ENCODE measurements around the gene ASTN1. TPM values are rescaled to one million over a fixed set of nuclear protein-coding genes. Genes with fewer than 3 reads are reported as not detected.
"Not testable (repeated sequence)": the region's sequence is repeated elsewhere in the genome, so short reads cannot be mapped to it uniquely, and the experiment has no call there.

The ASTN1 gene
- total and polyA plus RNA-seq, 5 experiments from 2014 or later, result not detected

DNA sequence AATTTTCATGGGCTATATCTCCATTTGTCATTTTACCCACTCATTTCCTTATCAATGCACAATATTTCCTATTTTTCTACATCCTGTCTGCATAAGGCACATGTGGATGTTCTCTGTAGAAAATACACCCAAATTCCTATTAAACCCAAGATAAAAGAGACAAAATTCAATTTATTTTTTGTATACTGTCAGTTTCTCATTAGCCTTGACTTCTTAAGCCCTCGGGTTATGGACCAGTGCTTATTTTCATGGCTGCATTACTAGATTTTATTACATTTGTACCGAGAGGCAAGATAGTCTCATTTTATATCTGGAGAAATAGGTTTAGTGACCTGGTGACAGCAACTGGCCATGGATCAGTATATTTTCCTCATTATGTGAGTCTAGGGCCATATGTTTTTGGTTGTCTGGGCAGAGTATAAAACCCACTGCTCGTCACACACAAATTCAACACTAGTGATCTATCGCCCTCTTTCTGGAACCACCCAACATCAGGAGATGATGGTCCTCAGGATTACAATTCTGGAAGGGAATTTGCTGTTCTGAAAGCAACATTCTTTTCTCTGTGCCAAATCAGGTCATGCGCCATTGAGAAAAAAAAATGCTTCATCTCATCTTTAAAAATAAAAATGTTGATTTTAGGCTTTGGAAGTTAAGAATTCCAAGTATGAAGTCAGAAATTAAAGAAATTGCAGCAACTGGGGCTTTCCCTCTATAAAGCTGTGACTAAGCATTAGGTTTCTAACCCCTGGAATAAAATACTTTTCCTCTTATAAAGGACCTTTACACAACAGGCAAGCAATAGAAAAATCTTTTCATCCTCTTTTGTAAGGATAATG is 81.4 kb downstream of the ASTN1 start:
- H3K36me3 Mint-ChIP-seq, result no peaks in the 10 kb centered on the region
- no peak overlapping the region for H3K27ac Mint-ChIP-seq
- H3K4me3 Mint-ChIP-seq, result no peak overlapping the region
- ATAC-seq (no peak), DNase-seq (no peak)
- H3K27me3 Mint-ChIP-seq, result peaks cover 0 to 11% (median 2%) of the 10 kb centered on the region in 5 donors
- POLR2A ChIA-PET, result no interaction called here
- H3K4me1 Mint-ChIP-seq, result no peaks in the 10 kb centered on the region
- peaks cover 0 to 14% (median 2%) of the 10 kb centered on the region in 9 donors for H3K9me3 Mint-ChIP-seq

DNA sequence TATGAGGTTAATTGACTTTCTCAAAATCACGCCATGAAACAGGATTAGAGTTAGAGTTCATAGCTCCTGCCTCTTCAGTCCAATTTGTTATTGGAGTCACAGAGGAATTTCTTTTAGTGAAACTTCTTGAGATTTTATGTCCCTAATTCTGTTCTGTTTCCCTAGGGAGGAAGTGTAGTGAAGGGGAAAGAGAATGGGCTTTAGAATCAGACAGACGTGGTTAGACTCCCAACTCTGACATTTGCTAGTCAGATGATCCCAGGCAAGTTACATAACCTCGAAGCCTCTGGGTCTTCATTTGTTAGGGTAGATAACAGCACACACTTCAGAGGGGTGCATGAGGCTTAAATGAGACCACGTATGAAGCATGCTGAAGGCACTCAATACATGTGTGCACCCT is 83.9 kb downstream of the ASTN1 start:
- peaks cover 0 to 14% (median 2%) of the 10 kb centered on the region in 9 donors for H3K9me3 Mint-ChIP-seq
- ATAC-seq (no peak), DNase-seq (no peak)
- H3K36me3 Mint-ChIP-seq, result no peaks in the 10 kb centered on the region
- POLR2A ChIA-PET, result no interaction called here
- H3K4me1 Mint-ChIP-seq, result no peaks in the 10 kb centered on the region
- H3K4me3 Mint-ChIP-seq, result no peak overlapping the region
- H3K27me3 Mint-ChIP-seq, result peaks cover 0 to 17% (median 2%) of the 10 kb centered on the region in 5 donors
- no peak overlapping the region for H3K27ac Mint-ChIP-seq

DNA sequence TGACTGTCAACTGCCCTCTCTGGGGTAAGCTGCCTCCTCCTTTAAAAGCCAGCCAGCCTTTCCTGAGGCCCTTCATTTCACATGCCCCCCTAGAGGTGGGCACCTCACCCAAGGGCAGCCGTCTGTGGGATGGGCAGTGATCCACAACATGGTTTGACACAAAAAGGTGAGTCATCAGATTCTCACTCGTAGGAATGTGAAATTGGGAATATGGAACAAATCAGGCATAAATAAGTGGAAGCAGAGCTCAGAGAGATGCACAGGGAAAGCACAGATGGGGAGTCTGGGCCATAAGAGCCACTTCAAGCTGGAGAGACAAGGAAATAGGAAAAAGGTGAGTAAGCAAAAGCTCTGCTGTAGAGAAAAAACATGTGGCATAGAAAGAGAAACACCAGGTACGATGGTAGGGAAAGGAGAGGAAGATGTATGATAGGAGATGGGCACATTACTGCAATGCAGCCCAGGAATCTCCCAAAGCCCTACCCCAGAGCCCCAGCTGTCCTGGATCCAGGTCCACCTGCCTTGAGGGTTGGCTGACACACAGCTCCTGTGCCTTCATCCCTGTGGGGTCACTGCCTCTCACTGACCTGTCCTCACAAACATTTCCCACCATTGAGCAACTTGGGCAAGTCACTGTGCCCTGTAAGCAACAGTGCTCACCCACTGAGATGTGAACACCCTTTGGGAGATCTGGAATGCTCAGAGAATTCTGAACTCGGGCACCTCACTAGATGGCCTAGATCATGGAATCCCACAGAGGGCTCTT is 86.6 kb downstream of the ASTN1 start:
- H3K9me3 Mint-ChIP-seq, result peaks cover 0 to 14% (median 0%) of the 10 kb centered on the region in 9 donors
- H3K27ac Mint-ChIP-seq, result no peak overlapping the region
- no peak for DNase-seq
- no peaks in the 10 kb centered on the region for H3K36me3 Mint-ChIP-seq
- H3K4me1 Mint-ChIP-seq, result no peaks in the 10 kb centered on the region
- H3K27me3 Mint-ChIP-seq, result peaks cover 0 to 17% (median 2%) of the 10 kb centered on the region in 5 donors
- ATAC-seq, result no peak
- no peak overlapping the region for H3K4me3 Mint-ChIP-seq
- POLR2A ChIA-PET, result no interaction called here

- Mint-ChIP-seq H3K4me1 (no peaks in the 10 kb centered on the region), H3K9me3 (peaks cover 0 to 12% (median 0%) of the 10 kb centered on the region in 9 donors), H3K27ac (no peak overlapping the region), H3K27me3 (peaks cover 0 to 17% (median 2%) of the 10 kb centered on the region in 5 donors), H3K36me3 (no peaks in the 10 kb centered on the region), H3K4me3 (no peak overlapping the region)
- ATAC-seq (no peak), DNase-seq (no peak)
- POLR2A ChIA-PET, result no interaction called here
These were observed 87.5 kb downstream of the ASTN1 start for GRCh38 chr1:177077006-177077405.

GRCh38 chr1:177074811-177075210 is 89.7 kb downstream of the ASTN1 start:
- POLR2A ChIA-PET, DNase-seq, H3K4me1 Mint-ChIP-seq, H3K9me3 Mint-ChIP-seq, ATAC-seq, H3K36me3 Mint-ChIP-seq, H3K27ac Mint-ChIP-seq, H3K4me3 Mint-ChIP-seq: not testable (repeated sequence)
- H3K27me3 Mint-ChIP-seq, result peaks cover 0 to 11% (median 1%) of the 10 kb centered on the region in 5 donors

DNA sequence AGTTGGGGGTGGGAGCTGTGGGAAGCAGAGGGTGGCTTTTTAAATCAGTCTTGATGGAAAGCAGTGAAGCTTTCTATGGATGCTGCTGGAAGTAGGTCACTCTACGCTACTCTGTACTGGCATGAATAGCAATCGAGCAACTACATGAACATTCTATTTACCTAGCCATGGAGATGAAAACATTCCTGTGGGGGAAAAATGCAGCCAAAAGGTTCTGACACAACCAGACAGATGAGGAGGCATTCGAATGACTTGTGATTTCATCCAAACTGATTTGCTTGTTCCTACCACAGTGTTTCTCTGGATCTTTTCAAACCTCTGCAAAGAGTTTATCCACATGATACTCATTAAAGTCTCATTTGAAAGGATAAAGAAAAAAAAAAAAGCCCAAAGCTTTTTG is 95.0 kb downstream of the ASTN1 start:
- Mint-ChIP-seq H3K27ac (no peak overlapping the region), H3K4me1 (no peaks in the 10 kb centered on the region), H3K36me3 (no peaks in the 10 kb centered on the region), H3K4me3 (no peak overlapping the region), H3K27me3 (peaks cover 0 to 1% (median 0%) of the 10 kb centered on the region in 5 donors), H3K9me3 (peaks cover 0 to 3% (median 0%) of the 10 kb centered on the region in 9 donors)
- POLR2A ChIA-PET, result no interaction called here
- DNase-seq (no peak), ATAC-seq (no peak)

- DNase-seq (no peak), ATAC-seq (no peak)
- Mint-ChIP-seq H3K4me3 (no peak overlapping the region), H3K36me3 (no peaks in the 10 kb centered on the region), H3K27me3 (peaks cover 0 to 5% (median 0%) of the 10 kb centered on the region in 5 donors), H3K27ac (no peak overlapping the region), H3K9me3 (peaks cover 0 to 6% (median 0%) of the 10 kb centered on the region in 9 donors), H3K4me1 (no peaks in the 10 kb centered on the region)
- POLR2A ChIA-PET, result no interaction called here
These were observed 96.6 kb downstream of the ASTN1 start for GRCh38 chr1:177067752-177068410.

GRCh38 chr1:177065430-177065829 is 99.1 kb downstream of the ASTN1 start:
- no peaks in the 10 kb centered on the region for H3K4me1 Mint-ChIP-seq
- POLR2A ChIA-PET, result no interaction called here
- no peak for ATAC-seq
- no peak overlapping the region for H3K27ac Mint-ChIP-seq
- no peak overlapping the region for H3K4me3 Mint-ChIP-seq
- DNase-seq, result no peak
- H3K9me3 Mint-ChIP-seq, result peaks cover 0 to 10% (median 0%) of the 10 kb centered on the region in 9 donors
- H3K36me3 Mint-ChIP-seq, result no peaks in the 10 kb centered on the region
- peaks cover 0 to 8% (median 0%) of the 10 kb centered on the region in 5 donors for H3K27me3 Mint-ChIP-seq

DNA sequence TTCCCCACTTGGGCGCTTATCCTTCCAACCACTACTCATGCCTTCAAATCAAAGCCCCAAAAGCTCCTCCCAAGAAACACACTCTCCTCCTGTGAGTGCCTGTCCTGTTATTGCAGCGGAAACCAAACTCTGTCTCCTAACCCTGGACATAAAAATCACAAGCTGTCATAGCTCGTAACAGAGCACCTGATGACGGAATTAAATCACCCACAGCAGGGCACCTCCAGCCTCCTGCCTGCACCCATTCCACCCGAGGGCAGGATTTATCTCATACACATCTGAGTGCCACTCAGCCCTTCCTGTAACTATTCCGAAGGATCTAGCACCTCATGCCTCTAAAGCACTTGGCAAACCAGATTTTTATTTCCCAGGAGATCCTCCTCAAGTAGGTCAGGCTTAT is 100.9 kb downstream of the ASTN1 start:
- Mint-ChIP-seq H3K9me3 (peaks cover 0 to 12% (median 3%) of the 10 kb centered on the region in 9 donors), H3K27ac (no peak overlapping the region), H3K4me1 (no peaks in the 10 kb centered on the region), H3K36me3 (no peaks in the 10 kb centered on the region), H3K4me3 (no peak overlapping the region), H3K27me3 (peaks cover 0 to 8% (median 0%) of the 10 kb centered on the region in 5 donors)
- ATAC-seq (no peak), DNase-seq (no peak)
- POLR2A ChIA-PET, result no interaction called here

GRCh38 chr1:177054542-177054941 is 110.0 kb downstream of the ASTN1 start:
- DNase-seq (no peak), ATAC-seq (no peak)
- no peak overlapping the region for H3K27ac Mint-ChIP-seq
- H3K9me3 Mint-ChIP-seq, result peaks cover 0 to 3% (median 0%) of the 10 kb centered on the region in 9 donors
- no peak overlapping the region for H3K4me3 Mint-ChIP-seq
- no peaks in the 10 kb centered on the region for H3K36me3 Mint-ChIP-seq
- POLR2A ChIA-PET, result no interaction called here
- peaks cover 0 to 3% (median 0%) of the 10 kb centered on the region in 5 donors for H3K27me3 Mint-ChIP-seq
- H3K4me1 Mint-ChIP-seq, result peaks cover 0 to 2% (median 0%) of the 10 kb centered on the region in 4 donors

- Mint-ChIP-seq H3K27ac (no peak overlapping the region), H3K27me3 (peaks cover 0 to 5% (median 0%) of the 10 kb centered on the region in 5 donors), H3K9me3 (peaks cover 0 to 2% (median 0%) of the 10 kb centered on the region in 9 donors), H3K36me3 (no peaks in the 10 kb centered on the region), H3K4me3 (no peak overlapping the region), H3K4me1 (peaks cover 0 to 2% (median 0%) of the 10 kb centered on the region in 4 donors)
- POLR2A ChIA-PET, result no interaction called here
- DNase-seq (no peak), ATAC-seq (no peak)
These were observed 110.9 kb downstream of the ASTN1 start for GRCh38 chr1:177053648-177054047.

DNA sequence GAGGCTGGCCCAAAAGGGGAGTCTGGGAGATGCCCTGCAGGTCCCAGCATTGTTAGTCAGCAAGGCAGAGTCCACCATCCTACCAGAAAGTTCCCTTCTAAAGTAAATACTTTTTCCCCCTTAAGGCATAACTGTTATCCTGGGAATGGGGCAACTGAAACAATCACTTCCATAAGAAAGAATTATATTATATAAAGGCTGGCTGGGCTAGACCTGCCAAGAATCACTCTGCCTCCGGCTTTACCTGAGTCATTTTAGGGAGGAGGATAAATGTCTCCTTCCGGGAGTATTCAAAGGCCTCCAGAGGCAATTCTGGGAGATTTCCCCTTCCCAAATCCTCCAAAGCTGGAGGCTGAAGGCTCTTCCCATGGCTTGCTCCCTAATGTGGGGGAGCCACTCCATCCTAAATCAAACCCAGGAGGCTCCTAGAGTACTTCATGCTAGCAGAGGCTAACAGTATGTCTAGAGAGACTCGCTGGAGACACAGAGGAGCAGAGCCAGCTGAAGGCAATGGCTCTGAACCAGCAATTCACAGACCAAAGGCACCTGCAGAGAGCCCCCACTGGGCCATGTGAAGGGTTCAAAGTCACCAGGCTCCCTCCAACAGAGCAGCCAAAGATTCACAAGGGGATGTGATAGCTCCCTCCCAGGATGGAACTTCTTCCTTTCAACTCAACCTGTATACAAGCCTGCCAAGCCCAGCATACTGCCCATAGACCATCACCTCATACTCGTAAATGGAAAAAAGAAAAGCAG is 116.0 kb downstream of the ASTN1 start:
- Mint-ChIP-seq H3K4me1 (no peaks in the 10 kb centered on the region), H3K36me3 (no peaks in the 10 kb centered on the region), H3K27me3 (peaks cover 0 to 22% (median 7%) of the 10 kb centered on the region in 5 donors), H3K27ac (no peak overlapping the region), H3K9me3 (peaks cover 0 to 8% (median 0%) of the 10 kb centered on the region in 9 donors), H3K4me3 (no peak overlapping the region)
- POLR2A ChIA-PET, result no interaction called here
- no peak for DNase-seq
- no peak for ATAC-seq

Measured in naive thymus-derived CD8-positive, alpha-beta T cell (primary cell).